C4-2B (cell line): ENCODE results near the gene ERBB4.

Experiments used
- ZFX ChIP-seq: fragments of 450-650 bp; IDR thresholded peaks from 2 replicates; pipeline ENCODE4 v1.6.1; 2017
- TF ChIP-seq, protein P1 (sequence below): fragments of 450-650 bp; conservative IDR thresholded peaks from 2 replicates; pipeline ENCODE4 v1.5.1; 2017; ENCODE audit warnings: mild to moderate bottlenecking

- TF ChIP-seq, protein P1, sequence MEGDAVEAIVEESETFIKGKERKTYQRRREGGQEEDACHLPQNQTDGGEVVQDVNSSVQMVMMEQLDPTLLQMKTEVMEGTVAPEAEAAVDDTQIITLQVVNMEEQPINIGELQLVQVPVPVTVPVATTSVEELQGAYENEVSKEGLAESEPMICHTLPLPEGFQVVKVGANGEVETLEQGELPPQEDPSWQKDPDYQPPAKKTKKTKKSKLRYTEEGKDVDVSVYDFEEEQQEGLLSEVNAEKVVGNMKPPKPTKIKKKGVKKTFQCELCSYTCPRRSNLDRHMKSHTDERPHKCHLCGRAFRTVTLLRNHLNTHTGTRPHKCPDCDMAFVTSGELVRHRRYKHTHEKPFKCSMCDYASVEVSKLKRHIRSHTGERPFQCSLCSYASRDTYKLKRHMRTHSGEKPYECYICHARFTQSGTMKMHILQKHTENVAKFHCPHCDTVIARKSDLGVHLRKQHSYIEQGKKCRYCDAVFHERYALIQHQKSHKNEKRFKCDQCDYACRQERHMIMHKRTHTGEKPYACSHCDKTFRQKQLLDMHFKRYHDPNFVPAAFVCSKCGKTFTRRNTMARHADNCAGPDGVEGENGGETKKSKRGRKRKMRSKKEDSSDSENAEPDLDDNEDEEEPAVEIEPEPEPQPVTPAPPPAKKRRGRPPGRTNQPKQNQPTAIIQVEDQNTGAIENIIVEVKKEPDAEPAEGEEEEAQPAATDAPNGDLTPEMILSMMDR, result no peak
- TF ChIP-seq ZFX, result no peak
These were observed 226.7 kb downstream of the ERBB4 start for GRCh38 chr2:212311807-212312404.
